Caki2 (cell line): ENCODE data around the gene TAS2R13. TPM values are rescaled to one million over a fixed set of nuclear protein-coding genes. Genes with fewer than 3 reads are reported as not detected.

Source experiments
- DNase-seq: peaks from one replicate; pipeline ENCODE4 v3.0.0-alpha.2; 2015; ENCODE audit warnings: low read depth
- in situ Hi-C: cut with HindIII; loops from 2 replicates; pipeline ENCODE4 v1.10.0; 2016; ENCODE audit warnings: low sequenced_read_pairs, low pct_unique_long_range_greater_than_20kb, mixed read lengths
- total RNA-seq: library from RNA; depleted of rRNA; stranded (reverse); fragments of >200 nt; shearing (Covaris generic); gene quantifications from 2 replicates; pipeline ENCODE4 v1.2.3, GENCODE V29; 2014; ENCODE audit warnings: low replicate concordance; rRNA removed

Gene TAS2R13
- total RNA-seq: not detected in 2 replicates

- in situ Hi-C loops: no loop called here
- DNase-seq: no peak
Observed at GRCh38 chr12:10909462-10909861, at the start of gene TAS2R13. TSS of gene TAS2R13 (minus strand) at chr12:10909562. CDS start at chr12:10909298, 264 bp downstream.

DNA sequence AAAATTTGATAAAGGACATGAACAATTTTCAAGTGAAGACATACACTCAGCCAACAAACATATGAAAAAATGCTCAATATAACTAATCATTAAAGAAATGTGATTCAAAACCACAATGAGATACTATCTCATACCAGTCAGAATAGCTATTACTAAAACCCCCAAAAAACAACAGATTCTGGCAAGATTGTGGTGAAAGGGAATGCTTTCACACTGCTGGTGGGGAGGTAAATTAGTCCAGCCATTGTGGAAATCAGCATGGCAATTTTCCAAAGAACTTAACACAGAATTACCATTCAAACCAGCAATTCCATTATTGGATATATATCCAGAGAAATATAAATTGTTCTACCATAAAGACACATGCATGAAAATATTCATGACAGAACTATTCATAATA is 48.4 kb upstream of the TAS2R13 start:
- DNase-seq: no peak
- in situ Hi-C loops: no loop called here

DNA sequence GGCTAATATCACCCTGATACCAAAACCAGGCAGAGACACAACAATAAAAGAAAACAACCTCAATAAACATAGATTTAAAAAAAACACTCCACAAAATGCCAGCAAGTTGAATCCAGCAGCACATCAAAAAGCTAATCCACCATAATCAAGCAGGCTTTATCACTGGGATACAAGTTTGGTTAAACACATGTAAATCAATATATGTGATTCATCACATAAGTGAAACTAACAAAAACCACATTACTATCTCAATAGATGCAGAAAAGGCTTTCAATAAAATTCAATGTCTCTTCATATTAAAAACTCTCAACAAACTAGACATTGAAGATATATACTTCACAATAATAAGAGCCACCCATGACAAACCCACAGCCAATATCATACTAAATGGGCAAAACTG is 46.7 kb upstream of the TAS2R13 start:
- DNase-seq: no peak
- in situ Hi-C loops: no loop called here

DNA sequence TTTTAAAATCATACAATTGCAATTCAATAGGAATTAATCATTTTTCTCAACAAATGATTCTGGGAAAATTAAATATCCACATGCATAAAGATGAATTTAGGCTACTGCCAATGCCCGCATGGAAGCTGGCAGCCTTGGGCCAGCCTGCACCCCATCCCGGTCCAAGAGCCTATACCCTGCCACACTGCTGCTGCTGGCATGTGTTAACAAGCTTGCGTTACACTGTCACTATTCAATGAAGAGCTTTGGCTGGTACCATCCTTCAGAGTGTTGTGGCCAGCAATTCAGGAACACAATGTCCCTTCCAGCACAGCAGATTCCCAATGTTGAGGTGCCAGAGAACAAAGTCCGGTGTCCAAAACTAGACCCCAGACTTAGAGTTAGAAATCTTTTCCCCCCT is 43.3 kb upstream of the TAS2R13 start:
- no peak for DNase-seq
- in situ Hi-C loops: no loop called here

DNA sequence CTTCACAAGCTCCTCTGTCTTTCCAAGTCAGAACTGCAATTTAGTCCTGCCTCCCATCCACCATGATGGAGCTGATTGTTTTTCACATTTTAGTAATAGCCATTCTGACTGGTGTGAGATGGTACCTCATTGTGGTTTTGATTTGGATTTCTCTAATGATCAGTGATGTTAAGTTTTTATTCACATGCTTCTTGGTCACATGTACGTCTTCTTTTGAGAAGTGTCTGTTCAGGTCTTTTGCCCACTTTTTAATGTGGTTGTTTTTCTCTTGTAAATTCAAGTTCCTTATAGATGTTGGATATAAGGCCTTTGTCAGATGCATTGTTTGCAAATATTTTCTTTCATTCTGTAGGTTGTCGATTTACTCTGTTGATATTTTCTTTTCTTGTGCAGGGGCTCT is 33.8 kb upstream of the TAS2R13 start:
- in situ Hi-C loops: no loop called here
- peak; percentile 20 for DNase-seq

- DNase-seq: peak; percentile 71
- in situ Hi-C loops: no loop called here
Observed at GRCh38 chr12:10941916-10942607, 32.7 kb upstream of the TAS2R13 start.

GRCh38 chr12:10941369-10941768 is 32.0 kb upstream of the TAS2R13 start:
- in situ Hi-C loops: no loop called here
- DNase-seq: no peak

GRCh38 chr12:10940389-10940788 is 31.0 kb upstream of the TAS2R13 start:
- in situ Hi-C loops: no loop called here

GRCh38 chr12:10939163-10939562 is 29.8 kb upstream of the TAS2R13 start, which contains the start of gene TAS2R14:
TSS of gene TAS2R14 (minus strand) at chr12:10939263. CDS start at chr12:10939207, 56 bp downstream.
- DNase-seq: no peak
- in situ Hi-C loops: no loop called here

More at GRCh38 chr12:10940389-10940788, 31.0 kb upstream of the TAS2R13 start:
- peak; percentile 20 for DNase-seq

DNA sequence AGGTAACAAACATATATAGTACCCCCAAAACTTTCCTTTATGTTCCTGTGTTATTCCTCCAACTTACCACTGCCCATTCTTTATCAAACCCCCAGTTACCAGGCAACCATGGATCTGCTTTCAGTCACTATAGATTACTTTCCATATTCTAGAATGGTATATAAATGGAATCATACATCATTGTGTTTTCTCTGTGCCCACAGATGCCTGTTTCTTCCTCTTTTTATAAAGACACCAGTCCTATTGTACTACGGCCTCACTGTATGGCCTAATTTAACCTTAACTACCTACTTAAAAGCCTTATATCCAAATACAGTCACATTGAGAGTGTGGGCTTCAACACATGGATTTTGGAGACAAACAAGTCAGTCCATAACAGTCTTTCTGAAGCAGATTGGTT is 27.1 kb upstream of the TAS2R13 start:
- in situ Hi-C loops: no loop called here
- no peak for DNase-seq

DNA sequence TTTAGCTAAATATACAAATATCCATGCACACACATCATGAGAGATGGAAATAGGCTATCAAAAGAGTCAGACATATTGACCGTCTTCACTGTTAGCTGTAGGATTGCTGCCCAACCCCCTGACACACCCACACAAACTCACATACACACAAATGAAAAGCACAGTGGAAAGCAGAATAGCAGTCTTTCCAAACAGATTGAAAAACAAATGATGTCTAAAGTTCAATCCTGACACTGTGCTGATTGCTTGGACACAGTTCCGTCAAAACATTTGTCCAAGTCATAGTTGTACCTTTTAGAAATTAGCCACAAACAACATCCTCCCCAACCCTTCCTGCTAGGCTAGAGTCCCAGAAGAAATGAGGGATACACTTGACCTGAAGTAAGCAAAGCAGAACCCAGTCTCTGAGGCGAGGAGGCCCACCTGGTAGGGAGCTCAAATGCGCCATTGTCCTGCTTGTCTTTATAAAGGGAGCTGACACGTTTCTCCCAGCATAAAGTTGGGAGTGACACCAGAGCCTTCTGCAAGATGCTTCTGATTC is 19.5 kb upstream of the TAS2R13 start, which contains the start of gene PRH2:
PRH2 (plus strand) TSS at position 491 of the 541 bp plus-strand sequence; CDS start at position 529, 38 bp downstream.
- in situ Hi-C loops: no loop called here

DNA sequence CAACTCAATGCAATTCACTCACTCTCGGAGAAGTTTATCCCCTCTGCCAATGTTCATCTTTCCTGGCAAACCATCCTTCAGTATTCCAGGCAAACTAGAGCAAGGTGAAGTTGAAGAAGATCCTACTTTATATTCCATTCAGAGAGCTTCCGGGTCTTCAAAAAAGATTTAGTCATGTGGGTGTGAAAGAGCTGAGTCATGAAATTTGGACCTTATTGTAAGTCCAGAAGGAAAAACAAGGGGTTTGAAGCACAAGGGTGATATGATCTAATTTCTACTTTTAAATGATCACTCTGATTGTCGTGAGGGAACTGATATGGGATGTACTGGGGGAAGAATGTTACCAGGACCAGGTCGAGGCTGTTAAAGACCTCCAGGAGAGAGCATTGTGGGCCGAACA is 16.9 kb upstream of the TAS2R13 start:
- in situ Hi-C loops: no loop called here
- DNase-seq: no peak

More for the DNA sequence above, 19.5 kb upstream of the TAS2R13 start, which contains the start of gene PRH2:
- DNase-seq: no peak

- no peak for DNase-seq
- in situ Hi-C loops: no loop called here
Observed at GRCh38 chr12:10919809-10920208, 10.4 kb upstream of the TAS2R13 start.

GRCh38 chr12:10910380-10910779 is 1.0 kb upstream of the TAS2R13 start:
- DNase-seq: no peak
- in situ Hi-C loops: no loop called here

GRCh38 chr12:10904686-10905085 is 4.7 kb downstream of the TAS2R13 start:
- in situ Hi-C loops: no loop called here
- no peak for DNase-seq

GRCh38 chr12:10901427-10901826 is 7.9 kb downstream of the TAS2R13 start:
- in situ Hi-C loops: no loop called here
- DNase-seq: no peak

- in situ Hi-C loops: no loop called here
- no peak for DNase-seq
Observed at GRCh38 chr12:10900972-10901371, 8.4 kb downstream of the TAS2R13 start.

GRCh38 chr12:10900530-10900929 is 8.8 kb downstream of the TAS2R13 start:
- DNase-seq: no peak
- in situ Hi-C loops: no loop called here

GRCh38 chr12:10896854-10897253 is 12.5 kb downstream of the TAS2R13 start:
- in situ Hi-C loops: no loop called here
- DNase-seq: no peak

- in situ Hi-C loops: no loop called here
Observed at GRCh38 chr12:10891937-10892336, 17.4 kb downstream of the TAS2R13 start.

More at GRCh38 chr12:10891937-10892336, 17.4 kb downstream of the TAS2R13 start:
- DNase-seq: no peak
